HCT116 (cell line): Measurements from ENCODE around the gene NCOA6. TPM values are rescaled to one million over a fixed set of nuclear protein-coding genes. Genes with fewer than 3 reads are reported as not detected.

Source experiments
- TCF7L2 ChIP-seq: IDR thresholded peaks from 2 replicates; pipeline ENCODE4 v1.7.0; 2011; ENCODE audit warnings: borderline replicate concordance, inconsistent platforms; ENCODE audit not compliant: insufficient read depth, insufficient read length; ENCODE audit errors: extremely low read depth
- total RNA-seq: library from RNA; stranded (reverse); gene quantifications from one replicate; pipeline ENCODE4 v1.2.1, GENCODE V29; 2021; ENCODE audit not compliant: unreplicated experiment

Gene NCOA6
- total RNA-seq, 1 experiment from 2014 or later: 24.8 TPM

DNA sequence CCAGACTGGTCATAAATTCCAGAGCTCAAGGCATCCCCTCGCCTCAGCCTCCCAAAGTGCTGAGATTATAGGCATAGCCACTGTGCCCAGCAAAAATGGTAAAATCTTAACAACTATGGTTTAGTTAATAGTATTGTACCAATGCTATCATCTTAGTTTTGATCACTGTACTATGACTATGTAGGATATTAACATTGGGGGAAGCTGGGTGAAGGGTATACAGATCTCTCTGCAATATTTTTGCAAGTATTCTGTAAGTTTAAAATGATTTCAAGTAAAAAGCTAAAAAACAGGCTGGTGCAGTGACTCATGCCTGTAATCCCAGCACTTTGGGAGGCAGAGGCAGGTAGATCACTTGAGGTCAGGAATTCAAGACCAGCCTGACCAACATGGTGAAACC lies 156.4 kb downstream of the NCOA6 start (continued):
- TF ChIP-seq TCF7L2: no peak

Other genes with a start within 250 kb of the NCOA6 start
- gene PIGU, start 148.6 kb downstream of the NCOA6 start, total RNA-seq: 25.1 TPM
- gene TP53INP2, start 121.3 kb downstream of the NCOA6 start, total RNA-seq: 7.1 TPM
- gene GGT7, start 47.2 kb upstream of the NCOA6 start, total RNA-seq: 9.4 TPM
- gene ACSS2, start 51.0 kb upstream of the NCOA6 start, total RNA-seq: 71.7 TPM
- gene GSS, start 130.2 kb upstream of the NCOA6 start, total RNA-seq: 83.6 TPM
- 0.74 TPM for gene MYH7B, start 130.2 kb upstream of the NCOA6 start, total RNA-seq